ENCODE results near the gene KLHL7. TPM values are rescaled to one million over a fixed set of nuclear protein-coding genes. Genes with fewer than 3 reads are reported as not detected.

The KLHL7 gene
- total RNA-seq, 1 experiment from 2014 or later = 20.6 TPM

GRCh38 chr7:23136216-23136615, 30.6 kb downstream of the KLHL7 start:
- RAD21 ChIA-PET (ENCODE audit: low non-redundant PET in 1 of 2, low total read pairs in 2 of 2, uncharacterized antibody in 2 of 2, unreplicated experiment in 2 of 2) = no interaction called here
- Histone ChIP-seq H4K20me1 (ENCODE audit: insufficient read depth) (no peaks in the 10 kb centered on the region), H3K9me2 (ENCODE audit: insufficient read depth) (no peaks in the 10 kb centered on the region), H3K79me2 (ENCODE audit: insufficient read depth, low read length) (no peaks in the 10 kb centered on the region), H3K4me3 (replicated peaks in 1 of 2; ENCODE audit: low read depth in 1 of 2, low read length in 2 of 2) (no peak overlapping the region), H3K4me2 (ENCODE audit: low read length) (no peak overlapping the region), H3K27ac (ENCODE audit: low read depth, low read length) (no peak overlapping the region), H3K9me3 (ENCODE audit: control insufficient read depth in 1 of 2, insufficient read depth in 1 of 2, low read depth in 1 of 2, low read length in 2 of 2) (no peaks in the 10 kb centered on the region), H3K4me1 (ENCODE audit: control insufficient read depth in 1 of 2, insufficient read depth in 2 of 2, low read length in 2 of 2) (no peaks in the 10 kb centered on the region), H3K9ac (ENCODE audit: low read length) (no peak overlapping the region), H2AFZ (ENCODE audit: low read depth, low read length, poor library complexity, severe bottlenecking) (no peak overlapping the region), H3K27me3 (ENCODE audit: insufficient read depth, low read length) (no peaks in the 10 kb centered on the region), H3K36me3 (ENCODE audit: control insufficient read depth in 1 of 2, insufficient read depth in 2 of 2, low read length in 2 of 2) (no peaks in the 10 kb centered on the region)
- DNase-seq (ENCODE audit: low read depth, low spot score) (no peak), ATAC-seq (no peak)
- no TSS peak for BruUV-seq (replicated peaks)
- POLR2A ChIA-PET = no interaction called here
- CTCF ChIA-PET = no interaction called here
- TF ChIP-seq, protein P1, sequence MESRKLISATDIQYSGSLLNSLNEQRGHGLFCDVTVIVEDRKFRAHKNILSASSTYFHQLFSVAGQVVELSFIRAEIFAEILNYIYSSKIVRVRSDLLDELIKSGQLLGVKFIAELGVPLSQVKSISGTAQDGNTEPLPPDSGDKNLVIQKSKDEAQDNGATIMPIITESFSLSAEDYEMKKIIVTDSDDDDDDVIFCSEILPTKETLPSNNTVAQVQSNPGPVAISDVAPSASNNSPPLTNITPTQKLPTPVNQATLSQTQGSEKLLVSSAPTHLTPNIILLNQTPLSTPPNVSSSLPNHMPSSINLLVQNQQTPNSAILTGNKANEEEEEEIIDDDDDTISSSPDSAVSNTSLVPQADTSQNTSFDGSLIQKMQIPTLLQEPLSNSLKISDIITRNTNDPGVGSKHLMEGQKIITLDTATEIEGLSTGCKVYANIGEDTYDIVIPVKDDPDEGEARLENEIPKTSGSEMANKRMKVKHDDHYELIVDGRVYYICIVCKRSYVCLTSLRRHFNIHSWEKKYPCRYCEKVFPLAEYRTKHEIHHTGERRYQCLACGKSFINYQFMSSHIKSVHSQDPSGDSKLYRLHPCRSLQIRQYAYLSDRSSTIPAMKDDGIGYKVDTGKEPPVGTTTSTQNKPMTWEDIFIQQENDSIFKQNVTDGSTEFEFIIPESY (IDR thresholded peaks at IDR 0.05; ENCODE audit: extremely low read depth, insufficient replicate concordance, low read length) = no peak
- TF ChIP-seq ZFX (IDR thresholded peaks at IDR 0.05) (no peak), YY1 (IDR thresholded peaks at IDR 0.05; ENCODE audit: extremely low read depth, insufficient replicate concordance, low read depth, low read length) (no peak), POLR2A (IDR thresholded peaks at IDR 0.05; ENCODE audit: borderline replicate concordance, extremely low read depth, insufficient read depth, insufficient read length) (no peak), EZH2 (IDR thresholded peaks at IDR 0.05) (no peak), REST (IDR thresholded peaks at IDR 0.05; ENCODE audit: low read depth) (no peak), POLR2AphosphoS5 (IDR thresholded peaks at IDR 0.05; ENCODE audit: low read depth, low read length) (no peak), ATF3 (IDR thresholded peaks at IDR 0.05) (no peak), CEBPB (IDR thresholded peaks at IDR 0.05; ENCODE audit: low read depth) (no peak), EGR1 (IDR thresholded peaks at IDR 0.05; ENCODE audit: low read depth) (no peak), TCF7L2 (IDR thresholded peaks at IDR 0.05; ENCODE audit: borderline replicate concordance, extremely low read depth, insufficient read depth, insufficient read length) (no peak), SRF (IDR thresholded peaks at IDR 0.05; ENCODE audit: low read depth) (no peak), JUND (IDR thresholded peaks at IDR 0.05) (no peak), ZNF274 (IDR thresholded peaks at IDR 0.05; ENCODE audit: low read depth, low read length) (no peak), ELF1 (IDR thresholded peaks at IDR 0.05; ENCODE audit: borderline replicate concordance, low read depth) (no peak), SIN3A (IDR thresholded peaks at IDR 0.05; ENCODE audit: low read depth) (no peak), CTCF (IDR thresholded peaks at IDR 0.05 in 2 of 3, conservative IDR thresholded peaks at IDR 0.05 in 1 of 3; ENCODE audit: borderline replicate concordance in 1 of 3, insufficient read depth in 1 of 3, low read depth in 2 of 3, low read length in 2 of 3) (no peak)
- intact Hi-C loops (cut with micrococcal nuclease) = no loop called here

All from HCT116 (cell line).